Activated CD8-positive, alpha-beta memory T cell treated with anti-CD3 and anti-CD28 coated beads, Interleukin-2, amount 50 U/mL, for 4 hours (primary cell): ENCODE data around the gene ZNF792.
"Not testable (repeated sequence)": the region's sequence is repeated elsewhere in the genome, so short reads cannot be mapped to it uniquely, and the experiment has no call there.

Source experiments
- DNase-seq: peaks from one replicate; pipeline ENCODE4 v3.0.0-alpha.2; 2020

Gene ZNF792

DNA sequence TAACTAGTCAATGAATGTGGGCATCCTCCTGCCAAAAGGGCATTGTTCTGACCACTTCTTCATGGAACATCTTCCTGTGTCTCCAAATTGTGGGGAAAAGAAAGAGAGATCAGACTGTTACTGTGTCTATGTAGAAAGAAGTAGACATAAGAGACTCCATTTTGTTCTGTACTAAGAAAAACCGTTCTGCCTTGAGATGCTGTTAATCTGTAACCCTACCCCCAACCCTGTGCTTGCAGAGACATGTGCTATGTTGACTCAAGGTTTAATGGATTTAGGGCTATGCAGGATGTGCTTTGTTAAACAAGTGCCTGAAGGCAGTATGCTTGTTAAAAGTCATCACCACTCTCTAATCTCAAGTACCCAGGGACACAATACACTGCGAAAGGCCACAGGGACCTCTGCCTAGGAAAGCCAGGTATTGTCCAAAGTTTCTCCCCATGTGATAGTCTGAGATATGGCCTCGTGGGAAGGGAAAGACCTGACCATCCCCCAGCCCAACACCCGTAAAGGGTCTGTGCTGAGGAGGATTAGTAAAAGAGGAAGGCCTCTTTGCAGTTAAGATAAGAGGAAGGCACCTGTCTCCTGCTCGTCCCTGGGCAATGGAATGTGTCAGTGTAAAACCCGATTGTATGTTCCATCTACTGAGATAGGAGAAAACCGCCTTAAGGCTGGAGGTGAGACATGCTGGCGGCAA lies 43.8 kb downstream of the ZNF792 start:
- DNase-seq: not testable (repeated sequence)

DNA sequence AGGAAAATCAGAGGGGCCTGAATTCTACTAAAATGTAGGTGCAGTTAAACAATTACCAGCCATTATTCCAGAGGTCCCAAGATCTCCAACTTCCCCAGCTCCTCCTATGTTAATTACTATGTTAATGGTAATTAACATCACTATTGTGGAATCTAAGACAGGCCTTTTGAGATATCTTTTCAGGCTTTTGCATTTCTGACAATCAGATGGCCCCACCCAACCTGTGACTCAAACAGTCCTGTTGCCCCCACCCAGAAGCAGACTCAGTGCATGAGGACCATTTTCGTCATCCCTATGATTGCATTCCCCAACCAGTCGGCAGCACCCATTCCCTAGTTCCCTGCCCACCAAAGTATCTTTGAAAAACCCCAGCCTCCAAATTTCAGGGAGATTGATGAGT lies 45.8 kb downstream of the ZNF792 start:
- no peak for DNase-seq

GRCh38 chr19:34917144-34917543 lies 46.9 kb downstream of the ZNF792 start:
- not testable (repeated sequence) for DNase-seq

- DNase-seq: no peak
Measured at GRCh38 chr19:34910770-34911169, 53.3 kb downstream of the ZNF792 start.
